Vagina (tissue), 2 donors: ENCODE results near the gene MLXIPL.

Experiments
- POLR2A ChIP-seq, 2 donors: fragments of 450-650 bp; IDR thresholded peaks; one replicate each; pipeline ENCODE4 v1.6.1; 2017; ENCODE audit warnings: antibody characterized with exemption in 2 of 2, mild to moderate bottlenecking in 2 of 2, moderate library complexity in 2 of 2
- POLR2AphosphoS5 ChIP-seq, 2 donors: sonication (generic); formaldehyde crosslinking; IDR thresholded peaks; one replicate each; pipeline ENCODE4 v1.9.0; 2017; ENCODE audit warnings: antibody characterized with exemption in 2 of 2, mild to moderate bottlenecking in 2 of 2, low read depth in 1 of 2; ENCODE audit not compliant: insufficient read depth in 1 of 2

GRCh38 chr7:73623798-73624668 lies at the start of gene MLXIPL:
- TF ChIP-seq POLR2A (IDR thresholded peaks at IDR 0.05) (no peak), POLR2AphosphoS5 (IDR thresholded peaks at IDR 0.05; ENCODE audit: insufficient read depth in 1 of 2, low read depth in 1 of 2) (no peak)
